HCT116 (cell line): ENCODE measurements around the gene IFRD2. TPM values are rescaled to one million over a fixed set of nuclear protein-coding genes. Genes with fewer than 3 reads are reported as not detected.

Experiments used
- ATAC-seq: fragments of 200-7000 bp; cut with Tn5 transposase; 2 replicates; pipeline ENCODE4 v1.9.1; 2020; ENCODE audit warnings: mild to moderate bottlenecking, moderate library complexity
- BruUV-seq: library from RNA; stranded (reverse); fragments of 400-500 nt; replicated peaks from 2 replicates; lab custom pipeline; 2021; lab: Mats Ljungman, UMichigan
- CTCF ChIA-PET: fragments of 300-600 bp; sonication (Branson Sonifier 250); formaldehyde crosslinking; loops from one replicate; lab custom pipeline; 2021; ENCODE audit warnings: antibody characterized with exemption; lab: Charles Lee
- POLR2A ChIA-PET: fragments of 300-600, 350-600 bp; sonication (Branson Sonifier 250); formaldehyde crosslinking; loops from one replicate; lab custom pipeline; 2021; ENCODE audit warnings: antibody characterized with exemption; lab: Charles Lee
- RAD21 ChIA-PET, 2 experiments: fragments of 300-600 bp; sonication (Branson Sonifier 250); formaldehyde crosslinking; loops; one replicate each; lab custom pipeline; 2023; ENCODE audit warnings: low total read pairs in 2 of 2; ENCODE audit not compliant: uncharacterized antibody in 2 of 2, unreplicated experiment in 2 of 2, low non-redundant PET in 1 of 2; lab: Charles Lee
- DNase-seq: peaks from one replicate; pipeline ENCODE4 v3.0.0-alpha.2; 2010; ENCODE audit warnings: low read depth, low spot score
- H2AFZ ChIP-seq: fragments of 200-600 bp; shearing (Covaris generic), sonication (generic); 2 replicates; pipeline ENCODE4 v1.6.1; 2017; ENCODE audit warnings: low read depth, mixed run types, mixed read lengths, antibody characterized with exemption, low read length; ENCODE audit not compliant: poor library complexity, severe bottlenecking
- H3K27ac ChIP-seq: 2 replicates; pipeline ENCODE4 v1.5.1; 2012; ENCODE audit warnings: low read depth, low read length
- H3K27me3 ChIP-seq: fragments of 200-600 bp; sonication (generic); 2 replicates; pipeline ENCODE4 v1.6.1; 2016; ENCODE audit warnings: mixed run types, low read length, mixed read lengths; ENCODE audit not compliant: insufficient read depth
- H3K36me3 ChIP-seq, 2 experiments: fragments of 200-500 bp in 1 of 2; fragments of 200-600 bp in 1 of 2; sonication (Bioruptor generic) in 1 of 2; sonication (generic) in 1 of 2; 2 replicates each; pipeline versions ENCODE4 v1.5.1 to v1.6.1; 2014 to 2016; ENCODE audit warnings: low read length in 2 of 2, inconsistent platforms in 1 of 2, mixed read lengths in 1 of 2, mixed run types in 1 of 2; ENCODE audit not compliant: insufficient read depth in 2 of 2, control insufficient read depth in 1 of 2
- H3K4me1 ChIP-seq, 2 experiments: fragments of 200-600 bp in 1 of 2; sonication (generic) in 1 of 2; 2 replicates each; pipeline versions ENCODE4 v1.5.1 to v1.6.1; 2012 to 2017; ENCODE audit warnings: low read length in 2 of 2, inconsistent platforms in 1 of 2, mild to moderate bottlenecking in 1 of 2, mixed read lengths in 1 of 2, mixed run types in 1 of 2, moderate library complexity in 1 of 2; ENCODE audit not compliant: insufficient read depth in 2 of 2, control insufficient read depth in 1 of 2
- H3K4me2 ChIP-seq: fragments of 200-600 bp; sonication (generic); 2 replicates; pipeline ENCODE4 v1.6.1; 2017; ENCODE audit warnings: mixed run types, low read length, mixed read lengths
- H3K4me3 ChIP-seq, 2 experiments: fragments of 200-600 bp in 1 of 2; sonication (generic) in 1 of 2; replicated peaks in 1 of 2; 2 replicates each; pipeline ENCODE4 v1.5.1; 2011 to 2016; ENCODE audit warnings: low read length in 2 of 2, control low read depth in 1 of 2, low read depth in 1 of 2, mild to moderate bottlenecking in 1 of 2, mixed read lengths in 1 of 2, mixed run types in 1 of 2
- H3K79me2 ChIP-seq: fragments of 200-600 bp; sonication (generic); 2 replicates; pipeline ENCODE4 v1.6.1; 2017; ENCODE audit warnings: mild to moderate bottlenecking, mixed run types, low read length, moderate library complexity, mixed read lengths; ENCODE audit not compliant: insufficient read depth
- H3K9ac ChIP-seq: fragments of 200-600 bp; sonication (generic); 2 replicates; pipeline ENCODE4 v1.6.1; 2016; ENCODE audit warnings: low read length, mixed read lengths
- H3K9me2 ChIP-seq: fragments of 200-600 bp; sonication (generic), shearing (Covaris generic); 2 replicates; pipeline ENCODE4 v1.6.1; 2017; ENCODE audit warnings: mixed run types, mild to moderate bottlenecking, moderate library complexity; ENCODE audit not compliant: insufficient read depth
- H3K9me3 ChIP-seq, 2 experiments: fragments of 200-500 bp in 1 of 2; fragments of 200-600 bp in 1 of 2; sonication (Bioruptor generic) in 1 of 2; sonication (generic) in 1 of 2; 2 replicates each; pipeline ENCODE4 v1.6.1; 2014 to 2017; ENCODE audit warnings: low read length in 2 of 2, mixed read lengths in 2 of 2, inconsistent platforms in 1 of 2, low read depth in 1 of 2, mild to moderate bottlenecking in 1 of 2, mixed run types in 1 of 2, moderate library complexity in 1 of 2; ENCODE audit not compliant: control insufficient read depth in 1 of 2, insufficient read depth in 1 of 2
- H4K20me1 ChIP-seq: fragments of 200-600 bp; sonication (generic), shearing (Covaris generic); 2 replicates; pipeline ENCODE4 v1.6.1; 2017; ENCODE audit warnings: mixed run types, mild to moderate bottlenecking, moderate library complexity; ENCODE audit not compliant: insufficient read depth
- ATF3 ChIP-seq: IDR thresholded peaks from 2 replicates; pipeline ENCODE4 v1.6.1; 2012
- CBX3 ChIP-seq: IDR thresholded peaks from 2 replicates; pipeline ENCODE4 v1.6.1; 2012; ENCODE audit warnings: low read depth
- CTCF ChIP-seq, 3 experiments: fragments of 200-600 bp in 1 of 3; sonication (generic) in 1 of 3; IDR thresholded peaks in 2 of 3; conservative IDR thresholded peaks in 1 of 3; 2 replicates each; pipeline ENCODE4 v1.5.1; 2012 to 2017; ENCODE audit warnings: low read depth in 2 of 3, low read length in 2 of 3, antibody characterized with exemption in 1 of 3, borderline replicate concordance in 1 of 3, control low read depth in 1 of 3, mild to moderate bottlenecking in 1 of 3, mixed read lengths in 1 of 3, mixed run types in 1 of 3, moderate library complexity in 1 of 3; ENCODE audit not compliant: insufficient read depth in 1 of 3
- ELF1 ChIP-seq: IDR thresholded peaks from 2 replicates; pipeline ENCODE4 v1.6.1; 2012; ENCODE audit warnings: low read depth, borderline replicate concordance
- FOSL1 ChIP-seq: IDR thresholded peaks from 2 replicates; pipeline ENCODE4 v1.6.1; 2012; ENCODE audit warnings: low read depth
- JUND ChIP-seq: IDR thresholded peaks from 2 replicates; pipeline ENCODE4 v1.6.1; 2012
- POLR2A ChIP-seq: IDR thresholded peaks from 2 replicates; pipeline ENCODE4 v1.7.0; 2011; ENCODE audit warnings: borderline replicate concordance; ENCODE audit not compliant: insufficient read depth, insufficient read length; ENCODE audit errors: extremely low read depth
- RAD21 ChIP-seq: IDR thresholded peaks from 2 replicates; pipeline ENCODE4 v1.6.1; 2012; ENCODE audit warnings: low read depth, mild to moderate bottlenecking
- REST ChIP-seq: IDR thresholded peaks from 2 replicates; pipeline ENCODE4 v1.6.1; 2012; ENCODE audit warnings: low read depth
- SP1 ChIP-seq: IDR thresholded peaks from 2 replicates; pipeline ENCODE4 v1.6.1; 2012; ENCODE audit warnings: low read depth
- SRF ChIP-seq: IDR thresholded peaks from 2 replicates; pipeline ENCODE4 v1.6.1; 2012; ENCODE audit warnings: low read depth
- TCF7L2 ChIP-seq: IDR thresholded peaks from 2 replicates; pipeline ENCODE4 v1.7.0; 2011; ENCODE audit warnings: borderline replicate concordance, inconsistent platforms; ENCODE audit not compliant: insufficient read depth, insufficient read length; ENCODE audit errors: extremely low read depth
- ZFX ChIP-seq: fragments of 450-650 bp; IDR thresholded peaks from 2 replicates; pipeline ENCODE4 v1.6.1; 2017
- intact Hi-C: fragments of 100-400 bp; cut with micrococcal nuclease; formaldehyde crosslinking; loops from 2 replicates; pipeline ENCODE4 v1.10.0; 2022
- total RNA-seq: library from RNA; stranded (reverse); gene quantifications from one replicate; pipeline ENCODE4 v1.2.1, GENCODE V29; 2021; ENCODE audit not compliant: unreplicated experiment

Gene IFRD2
- total RNA-seq, 1 experiment from 2014 or later = 146 TPM

- BruUV-seq = no TSS peak
- CTCF ChIA-PET = no interaction called here
- DNase-seq (no peak), ATAC-seq (no peak)
- POLR2A ChIA-PET = no interaction called here
- Histone ChIP-seq H3K4me2 (no peak overlapping the region), H3K4me1 (peaks cover 38 to 52% of the 10 kb centered on the region in 2 experiments), H3K9ac (0 out of 2 replicates have a peak overlapping the region, but pooled peaks have one; percentile 79), H3K79me2 (peaks cover 82% of the 10 kb centered on the region), H3K36me3 (peaks cover 0 to 5% of the 10 kb centered on the region in 2 experiments; a peak in 1 of 4 replicates), H3K9me2 (no peaks in the 10 kb centered on the region), H4K20me1 (0 out of 2 replicates have a peak, but pooled peaks cover 4% of the 10 kb centered on the region), H2AFZ (no peak overlapping the region), H3K4me3 (no peak overlapping the region), H3K27ac (no peak overlapping the region), H3K9me3 (no peaks in the 10 kb centered on the region), H3K27me3 (no peaks in the 10 kb centered on the region)
- intact Hi-C loops = no loop called here
- RAD21 ChIA-PET = no interaction called here
- TF ChIP-seq CBX3 (no peak), ATF3 (no peak), CTCF (IDR thresholded peaks at IDR 0.05 in 2 of 3, conservative IDR thresholded peaks at IDR 0.05 in 1 of 3; ENCODE audit: borderline replicate concordance in 1 of 3, insufficient read depth in 1 of 3, low read depth in 2 of 3, low read length in 2 of 3) (no peak), FOSL1 (no peak), ELF1 (no peak), ZFX (no peak), POLR2A (no peak), JUND (no peak), RAD21 (no peak), SRF (no peak), TCF7L2 (no peak), SP1 (no peak), REST (no peak)
Observed at GRCh38 chr3:50239649-50240048, 52.6 kb downstream of the IFRD2 start.
